ENCODE measurements around the gene HOXA1.

The HOXA1 gene

GRCh38 chr7:27116962-27117886 lies 21.4 kb upstream of the HOXA1 start:
- H3K36me3 ChIP-seq (ENCODE audit: control insufficient read depth in 2 of 2, insufficient read depth in 1 of 2, low read length in 2 of 2) = peaks cover 0 to 22% of the 10 kb centered on the region in 2 experiments; a peak in 1 of 3 replicates
- peak overlapping the region; percentile 99 for H3K27ac ChIP-seq (ENCODE audit: extremely low read depth, low read depth, low read length)
- no peak overlapping the region for H3K4me3 ChIP-seq (ENCODE audit: low read depth, low read length)
- POLR2A ChIA-PET = interaction anchor here (0.7 to 2.9 kb wide), 3 partner anchors 11 to 69 kb away, joined by 3 to 9 read pairs (median 3); partner anchors contain the start of gene HOXA1
- no peaks in the 10 kb centered on the region for H3K9me3 ChIP-seq (ENCODE audit: control insufficient read depth, insufficient read depth, low read depth, low read length)
- peaks cover 39% of the 10 kb centered on the region for H3K4me1 ChIP-seq (ENCODE audit: control insufficient read depth, insufficient read depth, low read length)
- CTCF ChIA-PET = interaction anchor here (1.1 to 1.3 kb wide), 3 partner anchors 11 to 27 kb away, joined by 3 to 6 read pairs (median 4); partner anchors contain the start of genes HOXA4 and HOXA5
- TF ChIP-seq ZNF768 (tag by site-specific recombination; IDR thresholded peaks at IDR 0.05) = no peak
- no peak for TF ChIP-seq REST (tag by site-specific recombination; IDR thresholded peaks at IDR 0.05)
- no peak for TF ChIP-seq ZNF302 (tag by site-specific recombination; IDR thresholded peaks at IDR 0.05; ENCODE audit: low read depth)
- no peak for TF ChIP-seq ZNF248 (tag by site-specific recombination; IDR thresholded peaks at IDR 0.05)
- no peak for TF ChIP-seq ZNF664 (tag by site-specific recombination; IDR thresholded peaks at IDR 0.05)
- TF ChIP-seq ZNF423 (tag by site-specific recombination; IDR thresholded peaks at IDR 0.05) = no peak
- TF ChIP-seq ZNF223 (tag by site-specific recombination; IDR thresholded peaks at IDR 0.05) = 0 out of 2 replicates have a peak, but pooled peaks have one; percentile 31
- no peak for TF ChIP-seq ZNF549 (tag by site-specific recombination; IDR thresholded peaks at IDR 0.05)
- TF ChIP-seq ZNF121 (tag by site-specific recombination; IDR thresholded peaks at IDR 0.05) = peak; percentile 91
- peak; percentile 40; the same call in 1 of the 2 replicates for TF ChIP-seq IKZF3 (tag by site-specific recombination; IDR thresholded peaks at IDR 0.05)
- 0 out of 2 replicates have a peak, but pooled peaks have one; percentile 14 for TF ChIP-seq YY1 (tag by site-specific recombination; IDR thresholded peaks at IDR 0.05)
- TF ChIP-seq PRDM6 (tag by site-specific recombination; IDR thresholded peaks at IDR 0.05) = no peak
- TF ChIP-seq ZNF623 (tag by site-specific recombination; IDR thresholded peaks at IDR 0.05) = no peak
- peak; percentile 80 for TF ChIP-seq PRDM10 (tag by site-specific recombination; IDR thresholded peaks at IDR 0.05)
- no peak for TF ChIP-seq ZNF548 (tag by site-specific recombination; IDR thresholded peaks at IDR 0.05)
- TF ChIP-seq ZNF830 (tag by site-specific recombination; IDR thresholded peaks at IDR 0.05; ENCODE audit: low read depth) = no peak
- TF ChIP-seq ZNF600 (tag by site-specific recombination; IDR thresholded peaks at IDR 0.05) = peak; percentile 88
- no peak for TF ChIP-seq EGR2 (tag by site-specific recombination; IDR thresholded peaks at IDR 0.05; ENCODE audit: low read depth)
- 0 out of 2 replicates have a peak, but pooled peaks have one; percentile 3 for TF ChIP-seq PATZ1 (tag by site-specific recombination; IDR thresholded peaks at IDR 0.05)
- peak; percentile 31; the same call in 1 of the 2 replicates for TF ChIP-seq ZNF335 (tag by site-specific recombination; conservative IDR thresholded peaks at IDR 0.05)
- TF ChIP-seq MEIS1 (CRISPR knock-in tag; IDR thresholded peaks at IDR 0.05; ENCODE audit: borderline replicate concordance) = no peak
- TF ChIP-seq ZNF433 (tag by site-specific recombination; IDR thresholded peaks at IDR 0.05; ENCODE audit: low read depth) = no peak
- TF ChIP-seq SCRT1 (tag by site-specific recombination; IDR thresholded peaks at IDR 0.05; ENCODE audit: borderline replicate concordance) = no peak
- no peak for TF ChIP-seq ZFP3 (tag by site-specific recombination; IDR thresholded peaks at IDR 0.05; ENCODE audit: low read depth)
- TF ChIP-seq ZBTB17 (tag by site-specific recombination; IDR thresholded peaks at IDR 0.05) = peak; percentile 23; the same call in 1 of the 2 replicates
- no peak for TF ChIP-seq ZSCAN16 (tag by site-specific recombination; IDR thresholded peaks at IDR 0.05)

All from HEK293 (cell line).